22Rv1 (cell line): ENCODE results near the gene CYSLTR2.

ENCODE experiments used
- H3K27ac ChIP-seq: fragments of 450-650 bp; 2 replicates; pipeline ENCODE4 v1.5.1; 2017
- ZFX ChIP-seq: fragments of 450-650 bp; IDR thresholded peaks from 2 replicates; pipeline ENCODE4 v1.6.1; 2017; ENCODE audit warnings: antibody characterized with exemption, borderline replicate concordance
- TF ChIP-seq, protein P1 (sequence below): fragments of 450-650 bp; IDR thresholded peaks from 2 replicates; pipeline ENCODE4 v1.5.1; 2017; ENCODE audit warnings: mild to moderate bottlenecking

CYSLTR2 gene

GRCh38 chr13:48643159-48643558 is 10.6 kb upstream of the CYSLTR2 start:
- H3K27ac ChIP-seq, result no peak overlapping the region
- no peak for TF ChIP-seq ZFX
- TF ChIP-seq, protein P1, sequence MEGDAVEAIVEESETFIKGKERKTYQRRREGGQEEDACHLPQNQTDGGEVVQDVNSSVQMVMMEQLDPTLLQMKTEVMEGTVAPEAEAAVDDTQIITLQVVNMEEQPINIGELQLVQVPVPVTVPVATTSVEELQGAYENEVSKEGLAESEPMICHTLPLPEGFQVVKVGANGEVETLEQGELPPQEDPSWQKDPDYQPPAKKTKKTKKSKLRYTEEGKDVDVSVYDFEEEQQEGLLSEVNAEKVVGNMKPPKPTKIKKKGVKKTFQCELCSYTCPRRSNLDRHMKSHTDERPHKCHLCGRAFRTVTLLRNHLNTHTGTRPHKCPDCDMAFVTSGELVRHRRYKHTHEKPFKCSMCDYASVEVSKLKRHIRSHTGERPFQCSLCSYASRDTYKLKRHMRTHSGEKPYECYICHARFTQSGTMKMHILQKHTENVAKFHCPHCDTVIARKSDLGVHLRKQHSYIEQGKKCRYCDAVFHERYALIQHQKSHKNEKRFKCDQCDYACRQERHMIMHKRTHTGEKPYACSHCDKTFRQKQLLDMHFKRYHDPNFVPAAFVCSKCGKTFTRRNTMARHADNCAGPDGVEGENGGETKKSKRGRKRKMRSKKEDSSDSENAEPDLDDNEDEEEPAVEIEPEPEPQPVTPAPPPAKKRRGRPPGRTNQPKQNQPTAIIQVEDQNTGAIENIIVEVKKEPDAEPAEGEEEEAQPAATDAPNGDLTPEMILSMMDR, result no peak

GRCh38 chr13:48644141-48644540 is 9.6 kb upstream of the CYSLTR2 start:
- TF ChIP-seq, protein P1, result no peak
- no peak for TF ChIP-seq ZFX
- no peak overlapping the region for H3K27ac ChIP-seq

DNA sequence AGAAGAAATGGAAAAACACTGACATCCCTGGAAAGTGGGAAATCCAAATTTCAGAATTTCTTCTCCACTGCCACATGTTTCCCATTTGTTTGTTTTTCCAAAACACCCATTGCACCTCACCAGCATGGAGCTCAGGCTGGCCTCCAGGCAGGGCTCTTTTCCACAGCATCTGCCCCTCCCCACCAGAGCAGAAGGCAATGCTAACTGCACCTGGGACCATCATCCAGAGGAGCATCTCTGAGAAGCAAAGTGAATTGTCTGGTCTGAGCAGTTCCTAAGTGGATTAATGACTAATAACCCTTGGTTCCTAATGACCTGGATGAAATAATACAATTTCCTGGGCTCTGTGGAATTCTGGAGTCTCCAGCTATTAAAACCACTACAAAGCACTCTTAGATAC is 8.8 kb upstream of the CYSLTR2 start:
- TF ChIP-seq ZFX, result no peak
- TF ChIP-seq, protein P1, result no peak
- no peak overlapping the region for H3K27ac ChIP-seq

GRCh38 chr13:48645845-48646244 is 7.9 kb upstream of the CYSLTR2 start:
- TF ChIP-seq ZFX, result no peak
- TF ChIP-seq, protein P1, result no peak
- H3K27ac ChIP-seq, result no peak overlapping the region

DNA sequence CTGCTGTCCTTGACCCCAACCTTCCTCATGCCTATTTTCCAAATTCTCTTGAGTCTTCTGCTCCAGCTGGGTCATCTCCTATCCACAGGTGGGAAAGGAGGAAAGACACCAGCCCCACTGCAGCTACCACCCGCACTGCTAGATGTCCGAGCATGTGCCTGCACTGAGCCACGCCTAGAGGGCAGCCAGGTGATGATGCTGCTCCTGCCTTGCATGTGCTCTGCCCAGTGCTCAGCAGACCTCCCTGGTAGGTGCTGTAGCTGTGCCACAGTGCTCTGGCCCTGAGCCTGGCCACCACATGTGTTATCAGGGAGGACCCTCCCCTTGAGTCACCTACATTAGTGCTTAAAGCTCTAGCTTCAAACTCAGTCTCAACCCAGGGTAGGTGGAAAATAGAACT is 6.9 kb upstream of the CYSLTR2 start:
- H3K27ac ChIP-seq, result no peak overlapping the region

DNA sequence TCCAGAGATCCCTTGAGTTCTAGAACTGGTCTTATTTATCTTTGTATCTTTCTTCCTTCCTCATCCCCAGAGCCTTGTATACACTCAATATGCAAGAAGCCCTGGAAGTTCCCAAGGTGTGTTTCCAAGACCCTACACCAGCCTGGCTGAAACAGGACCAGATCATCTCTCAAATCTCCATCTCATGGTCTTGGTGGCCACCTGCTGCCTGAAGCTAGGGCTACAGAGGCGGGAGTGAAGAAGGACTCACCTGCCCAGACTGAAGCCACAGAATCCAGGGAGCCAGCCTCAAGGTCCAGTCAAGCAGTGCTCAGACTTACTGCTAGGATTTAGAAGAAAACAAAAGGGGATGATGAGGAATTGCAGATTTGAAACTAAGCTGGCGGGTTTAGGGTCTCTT is 6.1 kb upstream of the CYSLTR2 start:
- H3K27ac ChIP-seq, result no peak overlapping the region
- no peak for TF ChIP-seq ZFX
- TF ChIP-seq, protein P1, result no peak

More for the DNA sequence above, 6.9 kb upstream of the CYSLTR2 start:
- TF ChIP-seq, protein P1, result no peak
- TF ChIP-seq ZFX, result no peak

DNA sequence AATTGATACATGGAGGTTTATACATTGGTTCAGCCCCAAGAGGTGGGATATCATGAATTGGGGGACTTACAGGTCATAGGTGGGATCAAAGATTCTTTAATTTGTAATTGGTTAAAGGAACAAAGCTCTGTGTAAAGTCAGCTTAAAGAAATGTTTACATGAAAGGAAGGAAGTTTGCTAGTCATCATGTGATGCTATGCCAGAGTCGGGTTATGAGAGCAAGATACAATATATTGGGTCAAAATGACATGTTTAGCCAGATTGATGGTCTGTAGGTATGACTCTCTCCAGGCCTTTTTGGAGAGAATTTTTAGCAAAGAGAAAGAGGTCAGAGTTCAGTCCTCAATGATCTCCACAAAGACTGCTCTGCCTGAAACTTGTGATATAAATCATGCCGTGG is 5.3 kb upstream of the CYSLTR2 start:
- H3K27ac ChIP-seq, result no peak overlapping the region
- no peak for TF ChIP-seq ZFX
- TF ChIP-seq, protein P1, result no peak
